Panc1 (cell line): Measurements from ENCODE around the gene ATP11B. TPM values are rescaled to one million over a fixed set of nuclear protein-coding genes. Genes with fewer than 3 reads are reported as not detected.

ENCODE experiments used
- ATAC-seq: fragments of 200-7000 bp; cut with Tn5 transposase; 2 replicates; pipeline ENCODE4 v1.9.1; 2020; ENCODE audit warnings: mild to moderate bottlenecking, moderate library complexity
- BruUV-seq: library from RNA; stranded (reverse); fragments of 400-500 nt; replicated peaks from 2 replicates; lab custom pipeline; 2021; lab: Mats Ljungman, UMichigan
- CTCF ChIA-PET: fragments of 300-600 bp; sonication (Branson Sonifier 250); formaldehyde crosslinking; loops from one replicate; lab custom pipeline; 2022; ENCODE audit warnings: antibody characterized with exemption; lab: Charles Lee
- POLR2A ChIA-PET: fragments of 300-600 bp; sonication (Branson Sonifier 250); formaldehyde crosslinking; loops from one replicate; lab custom pipeline; 2022; ENCODE audit warnings: antibody characterized with exemption; lab: Charles Lee
- DNase-seq: peaks from one replicate; pipeline ENCODE4 v3.0.0-alpha.2; 2010; ENCODE audit warnings: low read depth, low spot score
- H3K27ac ChIP-seq: 2 replicates; pipeline ENCODE4 v1.5.1; 2011; ENCODE audit warnings: mild to moderate bottlenecking, low read length, inconsistent platforms
- H3K27me3 ChIP-seq: fragments of 200-500 bp; sonication (Bioruptor generic); 2 replicates; pipeline ENCODE4 v1.6.0; 2014; ENCODE audit warnings: low read length, inconsistent platforms; ENCODE audit not compliant: control insufficient read depth, insufficient read depth
- H3K36me3 ChIP-seq: fragments of 200-500 bp; sonication (Bioruptor generic); 2 replicates; pipeline ENCODE4 v1.5.1; 2014; ENCODE audit warnings: inconsistent platforms, mild to moderate bottlenecking, low read length, moderate library complexity; ENCODE audit not compliant: control insufficient read depth, insufficient read depth
- H3K4me1 ChIP-seq: 2 replicates; pipeline ENCODE4 v1.5.1; 2011; ENCODE audit warnings: inconsistent platforms, mild to moderate bottlenecking, low read length, moderate library complexity; ENCODE audit not compliant: control insufficient read depth, insufficient read depth
- H3K4me3 ChIP-seq, 2 experiments: 2 replicates each; pipeline ENCODE4 v1.5.1; 2011 to 2012; ENCODE audit warnings: low read depth in 2 of 2, low read length in 2 of 2, mild to moderate bottlenecking in 2 of 2, inconsistent platforms in 1 of 2, moderate library complexity in 1 of 2
- H3K9me3 ChIP-seq: fragments of 200-500 bp; sonication (Bioruptor generic); 2 replicates; pipeline ENCODE4 v1.5.1; 2014; ENCODE audit warnings: low read depth, mild to moderate bottlenecking, inconsistent platforms, low read length, moderate library complexity; ENCODE audit not compliant: control insufficient read depth, insufficient read depth
- CTCF ChIP-seq: fragments of 450-650 bp; IDR thresholded peaks from 2 replicates; pipeline ENCODE4 v1.5.1; 2017; ENCODE audit warnings: mild to moderate bottlenecking
- POLR2AphosphoS5 ChIP-seq: IDR thresholded peaks from 2 replicates; pipeline ENCODE4 v1.6.1; 2012; ENCODE audit warnings: mild to moderate bottlenecking, low read depth, low read length, moderate library complexity
- REST ChIP-seq, 2 experiments: IDR thresholded peaks; 2 replicates each; pipeline ENCODE4 v1.6.1; 2011 to 2012; ENCODE audit warnings: low read depth in 2 of 2, control low read depth in 1 of 2, low read length in 1 of 2, mild to moderate bottlenecking in 1 of 2, moderate library complexity in 1 of 2; ENCODE audit not compliant: insufficient read depth in 1 of 2
- SIN3A ChIP-seq: IDR thresholded peaks from 2 replicates; pipeline ENCODE4 v1.6.1; 2012; ENCODE audit warnings: low read depth, mild to moderate bottlenecking, low read length, moderate library complexity, borderline replicate concordance; ENCODE audit not compliant: insufficient read depth
- TCF7L2 ChIP-seq: IDR thresholded peaks from 2 replicates; pipeline ENCODE4 v1.6.1; 2011; ENCODE audit warnings: mild to moderate bottlenecking, low read depth, low read length, inconsistent platforms
- in situ Hi-C: cut with HindIII; loops from 2 replicates; pipeline ENCODE4 v1.10.0; 2016; ENCODE audit warnings: low sequenced_read_pairs, low pct_unique_long_range_greater_than_20kb
- intact Hi-C: fragments of 100-400 bp; cut with micrococcal nuclease; formaldehyde crosslinking; loops from one replicate; pipeline ENCODE4 v1.10.0; 2022; ENCODE audit not compliant: unreplicated experiment
- total RNA-seq: library from RNA; stranded (reverse); gene quantifications from one replicate; pipeline ENCODE4 v1.2.1, GENCODE V29; 2021; ENCODE audit not compliant: unreplicated experiment

The ATP11B gene
- total RNA-seq, 1 experiment from 2014 or later = 108 TPM

GRCh38 chr3:182906036-182906435 lies 112.7 kb downstream of the ATP11B start:
- no peak overlapping the region for H3K4me3 ChIP-seq
- intact Hi-C loops (loop anchor here (10.0 kb wide), 1 partner anchor 191 kb away; no protein-coding TSS in a partner anchor), in situ Hi-C loops (no loop called here)
- TF ChIP-seq REST (IDR thresholded peaks at IDR 0.05; ENCODE audit: insufficient read depth in 1 of 2, low read depth in 2 of 2, low read length in 1 of 2) (no peak), CTCF (no peak), TCF7L2 (no peak), POLR2AphosphoS5 (no peak), SIN3A (no peak)
- no peak overlapping the region for H3K27ac ChIP-seq
- DNase-seq (no peak), ATAC-seq (no peak)
- H3K27me3 ChIP-seq = no peaks in the 10 kb centered on the region
- H3K4me1 ChIP-seq = no peaks in the 10 kb centered on the region
- POLR2A ChIA-PET = no interaction called here
- no TSS peak for BruUV-seq
- CTCF ChIA-PET = no interaction called here
- peaks cover 5% of the 10 kb centered on the region for H3K36me3 ChIP-seq
- H3K9me3 ChIP-seq = no peaks in the 10 kb centered on the region

- in situ Hi-C loops (no loop called here), intact Hi-C loops (loop anchor here (10.0 kb wide), 1 partner anchor 194 kb away; no protein-coding TSS in a partner anchor)
- BruUV-seq = no TSS peak
- H3K36me3 ChIP-seq = peaks cover 5% of the 10 kb centered on the region
- no peaks in the 10 kb centered on the region for H3K9me3 ChIP-seq
- no peaks in the 10 kb centered on the region for H3K4me1 ChIP-seq
- TF ChIP-seq CTCF (no peak), TCF7L2 (no peak), POLR2AphosphoS5 (no peak), SIN3A (no peak), REST (IDR thresholded peaks at IDR 0.05; ENCODE audit: insufficient read depth in 1 of 2, low read depth in 2 of 2, low read length in 1 of 2) (no peak)
- DNase-seq (no peak), ATAC-seq (no peak)
- ChIA-PET POLR2A (no interaction called here), CTCF (interaction anchor here (0.6 kb wide), 1 partner anchor 286 kb away, joined by 4 read pairs; no protein-coding TSS in a partner anchor)
- H3K27me3 ChIP-seq = no peaks in the 10 kb centered on the region
- no peak overlapping the region for H3K27ac ChIP-seq
- no peak overlapping the region for H3K4me3 ChIP-seq
Measured at GRCh38 chr3:182908471-182908870, 115.2 kb downstream of the ATP11B start.
